GM23338 (cell line): ENCODE data around the gene THEM5. TPM values are rescaled to one million over a fixed set of nuclear protein-coding genes. Genes with fewer than 3 reads are reported as not detected.
"Not testable (repeated sequence)": the region's sequence is repeated elsewhere in the genome, so short reads cannot be mapped to it uniquely, and the experiment has no call there.

Source experiments
- ATAC-seq: fragments of 200-7000 bp; cut with Tn5 transposase; 3 replicates; pipeline ENCODE4 v1.9.1; 2020
- DNase-seq: peaks from one replicate; pipeline ENCODE4 v3.0.0-alpha.2; 2015; ENCODE audit warnings: low spot score
- H2AFZ ChIP-seq: fragments of 200-600 bp; sonication (generic); 2 replicates; pipeline ENCODE4 v1.8.0; 2016; ENCODE audit warnings: antibody characterized with exemption, mild to moderate bottlenecking, moderate library complexity
- H3F3A ChIP-seq: fragments of 200-600 bp; sonication (generic); replicated peaks from 2 replicates; pipeline ENCODE4 v1.8.0; 2017; ENCODE audit warnings: antibody characterized with exemption, mixed run types, low read depth
- H3K27ac ChIP-seq: fragments of 200-600 bp; sonication (generic); 2 replicates; pipeline ENCODE4 v1.6.1; 2016; ENCODE audit warnings: low read depth
- H3K27me3 ChIP-seq: fragments of 200-600 bp; sonication (generic); 2 replicates; pipeline ENCODE4 v1.8.0; 2016; ENCODE audit warnings: mild to moderate bottlenecking, mixed run types, moderate library complexity; ENCODE audit not compliant: insufficient read depth
- H3K36me3 ChIP-seq: fragments of 200-600 bp; sonication (generic); 2 replicates; pipeline ENCODE4 v1.8.0; 2016; ENCODE audit warnings: mild to moderate bottlenecking; ENCODE audit not compliant: insufficient read depth
- H3K4me1 ChIP-seq: fragments of 200-600 bp; sonication (generic); 2 replicates; pipeline ENCODE4 v1.8.0; 2016; ENCODE audit warnings: mild to moderate bottlenecking, moderate library complexity; ENCODE audit not compliant: insufficient read depth
- H3K4me2 ChIP-seq: fragments of 200-600 bp; sonication (generic); 2 replicates; pipeline ENCODE4 v1.7.1; 2017; ENCODE audit warnings: mixed run types
- H3K4me3 ChIP-seq: fragments of 200-600 bp; sonication (generic); 2 replicates; pipeline ENCODE4 v1.6.1; 2016; ENCODE audit warnings: mixed run types
- H3K79me2 ChIP-seq: fragments of 200-600 bp; sonication (generic); replicated peaks from 2 replicates; pipeline ENCODE4 v1.8.0; 2017; ENCODE audit warnings: mild to moderate bottlenecking; ENCODE audit not compliant: insufficient read depth
- H3K9me2 ChIP-seq: fragments of 200-600 bp; sonication (generic); 2 replicates; pipeline ENCODE4 v1.8.0; 2017; ENCODE audit not compliant: insufficient read depth
- H4K20me1 ChIP-seq: fragments of 200-600 bp; sonication (generic); replicated peaks from 2 replicates; pipeline ENCODE4 v1.8.0; 2017; ENCODE audit warnings: mild to moderate bottlenecking; ENCODE audit not compliant: insufficient read depth
- H3K27ac Mint-ChIP-seq: 2 replicates; pipeline ENCODE4 v1.8.0; 2020; ENCODE audit warnings: inconsistent platforms, mild to moderate bottlenecking, moderate library complexity, mixed read lengths
- H3K27me3 Mint-ChIP-seq: 3 replicates; pipeline ENCODE4 v1.8.0; 2022; ENCODE audit warnings: low read depth, mild to moderate bottlenecking, moderate library complexity, mixed read lengths, inconsistent platforms; ENCODE audit not compliant: insufficient read depth, poor library complexity
- H3K36me3 Mint-ChIP-seq: 3 replicates; pipeline ENCODE4 v1.8.0; 2021; ENCODE audit warnings: low read depth, mild to moderate bottlenecking, inconsistent platforms, moderate library complexity, mixed read lengths
- H3K4me1 Mint-ChIP-seq: 3 replicates; pipeline ENCODE4 v1.8.0; 2020; ENCODE audit warnings: mild to moderate bottlenecking, inconsistent platforms, mixed read lengths
- H3K4me3 Mint-ChIP-seq: 3 replicates; pipeline ENCODE4 v1.8.0; 2021; ENCODE audit warnings: moderate library complexity, mild to moderate bottlenecking, inconsistent platforms, mixed read lengths
- H3K9me3 Mint-ChIP-seq: 3 replicates; pipeline ENCODE4 v1.8.0; 2020; ENCODE audit warnings: moderate library complexity, mild to moderate bottlenecking, inconsistent platforms, mixed read lengths
- CREB1 ChIP-seq: fragments of 250-450 bp; sonication (Bioruptor Pico); IDR thresholded peaks from 2 replicates; pipeline ENCODE4 v1.5.0; 2020; ENCODE audit warnings: low read depth, mild to moderate bottlenecking, moderate library complexity
- ETS1 ChIP-seq: IDR thresholded peaks from 2 replicates; pipeline ENCODE4 v1.6.1; 2016; ENCODE audit warnings: antibody characterized with exemption
- EZH2 ChIP-seq: fragments of 200-600 bp; sonication (generic); IDR thresholded peaks from one replicate; pipeline ENCODE4 v1.8.0; 2017; ENCODE audit warnings: antibody characterized with exemption, mild to moderate bottlenecking, low read depth; ENCODE audit not compliant: unreplicated experiment
- EZH2phosphoT487 ChIP-seq: fragments of 200-600 bp; sonication (generic); IDR thresholded peaks from one replicate; pipeline ENCODE4 v1.8.1; 2018; ENCODE audit warnings: antibody characterized with exemption; ENCODE audit not compliant: unreplicated experiment
- JUNB ChIP-seq: IDR thresholded peaks from one replicate; pipeline ENCODE4 v1.6.1; 2016; ENCODE audit warnings: antibody characterized with exemption; ENCODE audit not compliant: unreplicated experiment
- REST ChIP-seq: IDR thresholded peaks from one replicate; pipeline ENCODE4 v1.6.1; 2018; ENCODE audit warnings: antibody characterized with exemption; ENCODE audit not compliant: unreplicated experiment
- STAT1 ChIP-seq: IDR thresholded peaks from one replicate; pipeline ENCODE4 v1.6.1; 2016; ENCODE audit warnings: antibody characterized with exemption; ENCODE audit not compliant: unreplicated experiment
- ZNF462 ChIP-seq: fragments of 250-450 bp; sonication (Bioruptor Pico); IDR thresholded peaks from 2 replicates; pipeline ENCODE4 v1.5.0; 2020; ENCODE audit warnings: mild to moderate bottlenecking, moderate library complexity
- polyA plus RNA-seq: library from polyadenylated mRNA; unstranded; fragments of >200 nt; fragmentation: Nextera tagmentation; extraction: Ambion mirVana; gene quantifications from 2 replicates; pipeline ENCODE4 v1.2.1, GENCODE V29; 2016
- total RNA-seq: library from RNA; depleted of rRNA; stranded (reverse); fragments of >200 nt; shearing (Covaris generic); gene quantifications from 2 replicates; pipeline ENCODE4 v1.2.3, GENCODE V29; 2014

The THEM5 gene
- total and polyA plus RNA-seq, 2 experiments from 2014 or later, result not detected

- TF ChIP-seq ZNF462 (CRISPR knock-in tag) (no peak), REST (no peak), EZH2phosphoT487 (no peak), STAT1 (no peak), EZH2 (no peak), ETS1 (no peak), CREB1 (CRISPR knock-in tag) (no peak), JUNB (no peak)
Measured at GRCh38 chr1:151885479-151885878, 32.0 kb upstream of the THEM5 start (continued).

GRCh38 chr1:151884879-151885278 lies 31.4 kb upstream of the THEM5 start:
- H3F3A ChIP-seq, H3K9me3 Mint-ChIP-seq, H3K79me2 ChIP-seq, H3K4me3 ChIP-seq, H3K4me2 ChIP-seq, ATAC-seq, H4K20me1 ChIP-seq, H3K27me3 ChIP-seq, H3K9me2 ChIP-seq, H3K4me1 ChIP-seq, H3K27me3 Mint-ChIP-seq, H3K4me1 Mint-ChIP-seq, H3K27ac ChIP-seq, H3K4me3 Mint-ChIP-seq, DNase-seq, H2AFZ ChIP-seq, H3K27ac Mint-ChIP-seq: not testable (repeated sequence)
- H3K36me3 ChIP-seq, result peaks cover 15% of the 10 kb centered on the region
- peaks cover 18% of the 10 kb centered on the region for H3K36me3 Mint-ChIP-seq

- H3K4me1 ChIP-seq, H3K4me2 ChIP-seq, H3K27ac Mint-ChIP-seq, H3K9me2 ChIP-seq, H3K4me3 ChIP-seq, H3F3A ChIP-seq, H2AFZ ChIP-seq, DNase-seq, H3K27ac ChIP-seq, H3K27me3 ChIP-seq, H3K4me3 Mint-ChIP-seq, H4K20me1 ChIP-seq, H3K9me3 Mint-ChIP-seq, ATAC-seq, H3K4me1 Mint-ChIP-seq, H3K27me3 Mint-ChIP-seq, H3K79me2 ChIP-seq: not testable (repeated sequence)
- H3K36me3 Mint-ChIP-seq, result peaks cover 18% of the 10 kb centered on the region
- H3K36me3 ChIP-seq, result peaks cover 15% of the 10 kb centered on the region
Measured at GRCh38 chr1:151884445-151884844, 30.9 kb upstream of the THEM5 start.
